VCaP (cell line): ENCODE results near the gene CACNA2D3.

Source experiments
- H3K27ac ChIP-seq: fragments of 450-650 bp; 2 replicates; pipeline ENCODE4 v1.5.1; 2017
- CTCF ChIP-seq: fragments of 450-650 bp; conservative IDR thresholded peaks from 2 replicates; pipeline ENCODE4 v1.5.1; 2017; ENCODE audit warnings: mild to moderate bottlenecking, moderate library complexity

Gene CACNA2D3

GRCh38 chr3:54121414-54122323, 683 bp upstream of the CACNA2D3 start:
- TF ChIP-seq CTCF: no peak
- peak overlapping the region; percentile 15; the same call in 1 of the 2 replicates for H3K27ac ChIP-seq

GRCh38 chr3:54123003-54123775, 837 bp downstream of the CACNA2D3 start:
- no peak for TF ChIP-seq CTCF
- H3K27ac ChIP-seq: no peak overlapping the region; the same call in 1 of the 2 replicates

- no peak for TF ChIP-seq CTCF
These were observed 1.4 kb downstream of the CACNA2D3 start for GRCh38 chr3:54123776-54124196.

GRCh38 chr3:54125300-54125699, 2.9 kb downstream of the CACNA2D3 start:
- H3K27ac ChIP-seq: no peak overlapping the region
- no peak for TF ChIP-seq CTCF

More at GRCh38 chr3:54123776-54124196, 1.4 kb downstream of the CACNA2D3 start:
- H3K27ac ChIP-seq: no peak overlapping the region; the same call in 1 of the 2 replicates

- no peak overlapping the region for H3K27ac ChIP-seq
- TF ChIP-seq CTCF: no peak
These were observed 4.2 kb downstream of the CACNA2D3 start for GRCh38 chr3:54126551-54126950.

DNA sequence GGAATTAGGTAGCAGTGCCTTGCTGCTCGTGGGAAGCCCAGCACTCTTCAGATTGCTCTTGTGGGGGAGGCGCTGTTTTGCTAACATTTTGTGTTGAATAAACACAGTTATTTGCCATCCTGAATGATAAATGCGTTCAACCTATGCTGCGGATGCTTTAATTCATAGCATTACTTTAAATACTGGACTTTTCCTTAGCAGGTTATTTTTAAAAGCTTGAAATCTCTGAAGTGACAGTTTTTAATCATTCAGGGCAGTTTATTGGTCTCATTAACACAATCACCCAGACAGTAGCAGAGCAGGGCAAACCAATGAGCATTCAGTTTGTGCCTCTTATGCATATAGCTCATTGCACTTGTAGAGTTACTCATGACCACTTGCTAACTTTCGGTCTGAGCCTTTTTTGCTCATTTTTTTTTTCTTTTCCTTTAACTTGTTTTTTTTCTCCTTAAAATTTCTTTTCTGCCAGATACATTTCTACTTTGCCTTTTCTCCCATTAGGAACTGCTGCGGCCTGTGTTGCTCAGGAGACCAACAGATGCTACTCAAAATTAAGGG, 5.2 kb downstream of the CACNA2D3 start:
- no peak for TF ChIP-seq CTCF
- H3K27ac ChIP-seq: no peak overlapping the region
